GM18867 (cell line): ENCODE measurements around the gene TMEM200A.

Experiments used
- ATAC-seq: cut with Tn5 transposase; IDR thresholded peaks from one replicate; pipeline ENCODE4 v1.9.1; 2021; ENCODE audit warnings: mild to moderate bottlenecking, moderate library complexity; ENCODE audit not compliant: unreplicated experiment

Gene TMEM200A

GRCh38 chr6:130482645-130483390 is 117.0 kb downstream of the TMEM200A start:
- no peak for ATAC-seq

DNA sequence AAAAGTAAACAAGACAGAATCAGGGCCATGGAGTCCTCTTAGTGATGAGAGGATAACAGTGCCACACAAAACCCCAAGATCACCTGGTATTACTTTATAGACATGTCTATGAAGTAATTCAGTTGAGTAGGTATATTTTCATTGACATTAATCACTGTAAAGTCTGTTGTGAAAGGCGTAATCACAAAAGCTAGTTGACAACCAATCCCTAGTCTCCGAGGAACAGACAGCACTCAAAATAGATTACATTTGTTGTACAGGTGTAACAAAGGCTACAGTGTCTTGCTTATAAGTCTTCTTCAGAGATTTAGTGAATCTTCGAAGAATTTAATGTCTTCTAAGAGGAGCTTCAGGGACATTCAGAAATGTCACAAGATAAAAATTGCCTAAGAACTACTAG is 120.1 kb downstream of the TMEM200A start:
- no peak for ATAC-seq

DNA sequence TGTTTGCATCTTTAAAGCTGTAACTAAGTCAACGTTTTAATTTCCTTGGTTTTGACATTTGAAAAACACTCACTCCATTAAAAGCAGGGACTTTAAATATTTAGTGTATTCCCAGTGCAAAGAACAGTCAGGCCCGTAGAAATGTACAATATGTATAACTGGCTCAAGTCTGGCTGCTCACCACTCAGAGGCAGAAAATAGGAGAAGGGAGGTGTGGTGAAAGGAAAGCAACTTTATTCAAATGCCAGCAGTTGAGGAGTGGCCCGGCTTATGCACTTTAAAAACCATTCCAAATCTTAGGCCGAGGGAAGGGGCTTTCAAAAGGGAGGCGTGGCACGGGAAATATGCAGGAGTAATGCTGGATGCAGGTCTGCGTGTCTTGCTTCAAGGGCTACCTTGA is 120.6 kb downstream of the TMEM200A start:
- no peak for ATAC-seq

DNA sequence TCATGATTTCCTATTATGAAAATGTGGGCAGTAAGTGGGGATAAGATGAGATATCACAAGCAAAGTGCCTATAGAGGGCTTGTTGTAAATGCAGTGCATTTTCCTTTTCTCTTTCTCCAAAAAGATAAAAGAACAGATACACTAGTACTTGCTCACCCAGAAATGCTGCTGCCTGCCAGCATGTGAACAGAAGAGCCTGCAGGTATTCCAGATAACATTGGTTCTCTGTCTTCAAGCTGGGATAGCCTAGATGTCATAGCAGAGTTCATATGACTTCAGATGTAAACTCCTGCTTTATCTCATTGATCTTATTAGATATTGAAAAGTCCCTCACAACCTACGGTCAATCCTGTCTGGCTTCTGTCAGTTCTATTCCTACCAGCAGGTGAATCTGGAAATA is 123.7 kb downstream of the TMEM200A start:
- no peak for ATAC-seq
